ENCODE results near the gene PITPNM1. TPM values are rescaled to one million over a fixed set of nuclear protein-coding genes. Genes with fewer than 3 reads are reported as not detected.

Gene PITPNM1
- polyA plus RNA-seq, 1 experiment = 14.4 TPM

DNA sequence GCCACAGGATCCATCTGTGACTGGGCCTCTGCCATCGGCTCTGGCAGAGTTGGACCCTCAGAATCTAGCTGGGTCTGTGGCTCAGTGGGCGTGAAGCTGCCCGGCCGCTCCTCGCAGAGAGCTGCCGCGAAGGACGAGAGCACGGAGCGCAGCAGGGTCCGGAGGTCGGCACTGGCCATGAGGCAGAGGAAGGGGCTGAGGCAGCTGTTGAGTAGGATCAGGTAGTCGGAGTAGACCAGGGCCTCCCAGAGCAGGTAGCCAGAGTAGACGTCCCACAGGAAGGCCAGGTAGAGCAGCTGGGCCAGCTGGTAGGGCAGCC, 53.5 kb downstream of the PITPNM1 start:
- Histone ChIP-seq H3K36me3 (ENCODE audit: control insufficient read depth, insufficient read depth, low read length) (no peaks in the 10 kb centered on the region), H3K4me3 (ENCODE audit: low read depth, low read length) (no peak overlapping the region), H3K27me3 (ENCODE audit: control insufficient read depth, insufficient read depth, low read length) (no peaks in the 10 kb centered on the region)
- CTCF ChIA-PET = interaction anchor here (1.4 to 1.7 kb wide), 2 partner anchors 23 to 50 kb away, joined by 3 to 6 read pairs; partner anchors contain the start of genes PPP1CA and RPS6KB2
- TF ChIP-seq, protein P1, sequence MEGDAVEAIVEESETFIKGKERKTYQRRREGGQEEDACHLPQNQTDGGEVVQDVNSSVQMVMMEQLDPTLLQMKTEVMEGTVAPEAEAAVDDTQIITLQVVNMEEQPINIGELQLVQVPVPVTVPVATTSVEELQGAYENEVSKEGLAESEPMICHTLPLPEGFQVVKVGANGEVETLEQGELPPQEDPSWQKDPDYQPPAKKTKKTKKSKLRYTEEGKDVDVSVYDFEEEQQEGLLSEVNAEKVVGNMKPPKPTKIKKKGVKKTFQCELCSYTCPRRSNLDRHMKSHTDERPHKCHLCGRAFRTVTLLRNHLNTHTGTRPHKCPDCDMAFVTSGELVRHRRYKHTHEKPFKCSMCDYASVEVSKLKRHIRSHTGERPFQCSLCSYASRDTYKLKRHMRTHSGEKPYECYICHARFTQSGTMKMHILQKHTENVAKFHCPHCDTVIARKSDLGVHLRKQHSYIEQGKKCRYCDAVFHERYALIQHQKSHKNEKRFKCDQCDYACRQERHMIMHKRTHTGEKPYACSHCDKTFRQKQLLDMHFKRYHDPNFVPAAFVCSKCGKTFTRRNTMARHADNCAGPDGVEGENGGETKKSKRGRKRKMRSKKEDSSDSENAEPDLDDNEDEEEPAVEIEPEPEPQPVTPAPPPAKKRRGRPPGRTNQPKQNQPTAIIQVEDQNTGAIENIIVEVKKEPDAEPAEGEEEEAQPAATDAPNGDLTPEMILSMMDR (IDR thresholded peaks at IDR 0.05; ENCODE audit: insufficient read depth, low read depth, low read length) = no peak
- POLR2A ChIA-PET = no interaction called here
- no peak for DNase-seq (ENCODE audit: low read depth)

GRCh38 chr11:67450796-67451657, 54.1 kb downstream of the PITPNM1 start:
- Histone ChIP-seq H3K36me3 (ENCODE audit: control insufficient read depth, insufficient read depth, low read length) (no peaks in the 10 kb centered on the region), H3K27me3 (ENCODE audit: control insufficient read depth, insufficient read depth, low read length) (no peaks in the 10 kb centered on the region), H3K4me3 (ENCODE audit: low read depth, low read length) (no peak overlapping the region)
- ChIA-PET POLR2A (no interaction called here), CTCF (interaction anchor here (1.4 to 1.7 kb wide), 2 partner anchors 23 to 49 kb away, joined by 3 to 6 read pairs; partner anchors contain the start of genes PPP1CA and RPS6KB2)
- DNase-seq (ENCODE audit: low read depth) = no peak
- TF ChIP-seq, protein P1 (IDR thresholded peaks at IDR 0.05; ENCODE audit: insufficient read depth, low read depth, low read length) = no peak

- ChIA-PET CTCF (no interaction called here), POLR2A (no interaction called here)
- Histone ChIP-seq H3K4me3 (ENCODE audit: low read depth, low read length) (no peak overlapping the region), H3K36me3 (ENCODE audit: control insufficient read depth, insufficient read depth, low read length) (no peaks in the 10 kb centered on the region), H3K27me3 (ENCODE audit: control insufficient read depth, insufficient read depth, low read length) (no peaks in the 10 kb centered on the region)
- TF ChIP-seq, protein P1 (IDR thresholded peaks at IDR 0.05; ENCODE audit: insufficient read depth, low read depth, low read length) = no peak
- DNase-seq (ENCODE audit: low read depth) = no peak
Observed at GRCh38 chr11:67449116-67449844, 55.9 kb downstream of the PITPNM1 start.

DNA sequence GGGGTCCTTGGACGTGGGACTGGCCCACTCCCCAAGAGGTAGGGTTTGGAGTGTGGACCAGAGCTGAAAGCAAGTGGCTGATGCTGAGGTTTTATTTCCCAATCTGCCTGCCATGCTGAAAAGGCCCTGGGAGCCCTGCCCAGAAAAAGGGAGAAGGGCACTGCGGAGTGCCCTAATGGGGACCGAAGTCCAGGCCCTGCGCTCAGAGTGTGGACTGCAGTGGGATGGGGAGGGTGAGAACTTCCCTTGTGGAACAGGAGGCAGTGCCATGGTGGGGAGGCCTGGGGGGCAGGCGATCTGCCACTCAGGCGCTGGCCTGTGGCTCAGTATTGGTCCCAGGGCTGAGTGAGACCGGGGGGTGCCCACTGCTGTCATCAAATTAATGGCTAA, 56.9 kb downstream of the PITPNM1 start:
- no peak for DNase-seq (ENCODE audit: low read depth)
- POLR2A ChIA-PET = no interaction called here
- CTCF ChIA-PET = no interaction called here
- Histone ChIP-seq H3K27me3 (ENCODE audit: control insufficient read depth, insufficient read depth, low read length) (no peaks in the 10 kb centered on the region), H3K36me3 (ENCODE audit: control insufficient read depth, insufficient read depth, low read length) (no peaks in the 10 kb centered on the region), H3K4me3 (ENCODE audit: low read depth, low read length) (no peak overlapping the region)
- TF ChIP-seq, protein P1 (IDR thresholded peaks at IDR 0.05; ENCODE audit: insufficient read depth, low read depth, low read length) = no peak

- Histone ChIP-seq H3K36me3 (ENCODE audit: control insufficient read depth, insufficient read depth, low read length) (peaks cover 11% of the 10 kb centered on the region), H3K4me3 (ENCODE audit: low read depth, low read length) (no peak overlapping the region), H3K27me3 (ENCODE audit: control insufficient read depth, insufficient read depth, low read length) (no peaks in the 10 kb centered on the region)
- DNase-seq (ENCODE audit: low read depth) = no peak
- ChIA-PET CTCF (interaction anchor here (0.7 kb wide), 1 partner anchor 14 kb away, joined by 3 read pairs; no protein-coding TSS in a partner anchor), POLR2A (no interaction called here)
- TF ChIP-seq, protein P1 (IDR thresholded peaks at IDR 0.05; ENCODE audit: insufficient read depth, low read depth, low read length) = no peak
Observed at GRCh38 chr11:67445515-67445914, 59.6 kb downstream of the PITPNM1 start.

Measured in BJ (cell line).